Mammary epithelial cell (primary cell): ENCODE measurements around the gene CDH4.

Experiments used
- EZH2 ChIP-seq: IDR thresholded peaks from 2 replicates; pipeline ENCODE4 v1.6.1; 2012; ENCODE audit warnings: low read length, inconsistent platforms, borderline replicate concordance
- TF ChIP-seq, protein P1 (sequence below), 2 donors: IDR thresholded peaks in 1 of 2; conservative IDR thresholded peaks in 1 of 2; 2 replicates each; pipeline ENCODE4 v1.5.1; 2011 to 2012; ENCODE audit warnings: inconsistent platforms in 2 of 2, low read length in 2 of 2, mild to moderate bottlenecking in 2 of 2, control low read depth in 1 of 2, low read depth in 1 of 2; ENCODE audit not compliant: insufficient read depth in 1 of 2; ENCODE audit errors: extremely low read depth in 1 of 2

DNA sequence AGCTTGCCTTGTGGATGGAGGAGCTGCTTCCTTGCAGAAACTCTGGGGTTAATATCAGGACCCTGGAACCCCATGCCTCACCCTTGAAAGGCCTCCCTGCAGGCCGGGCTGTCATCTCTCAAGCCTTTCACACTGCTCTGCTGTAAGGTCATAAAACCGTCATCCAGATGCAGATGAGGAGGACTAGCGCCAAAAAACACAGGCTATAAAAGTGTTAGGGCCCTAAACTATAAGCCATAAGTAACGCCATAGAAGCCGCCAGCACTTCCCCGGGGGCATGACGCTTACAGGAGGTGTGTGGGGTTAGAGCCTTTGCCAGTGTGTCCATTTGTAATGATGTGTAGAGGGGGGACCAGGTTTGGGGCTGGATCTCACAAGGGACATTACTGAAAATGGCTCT lies 47.6 kb downstream of the CDH4 start:
- TF ChIP-seq, protein P1, sequence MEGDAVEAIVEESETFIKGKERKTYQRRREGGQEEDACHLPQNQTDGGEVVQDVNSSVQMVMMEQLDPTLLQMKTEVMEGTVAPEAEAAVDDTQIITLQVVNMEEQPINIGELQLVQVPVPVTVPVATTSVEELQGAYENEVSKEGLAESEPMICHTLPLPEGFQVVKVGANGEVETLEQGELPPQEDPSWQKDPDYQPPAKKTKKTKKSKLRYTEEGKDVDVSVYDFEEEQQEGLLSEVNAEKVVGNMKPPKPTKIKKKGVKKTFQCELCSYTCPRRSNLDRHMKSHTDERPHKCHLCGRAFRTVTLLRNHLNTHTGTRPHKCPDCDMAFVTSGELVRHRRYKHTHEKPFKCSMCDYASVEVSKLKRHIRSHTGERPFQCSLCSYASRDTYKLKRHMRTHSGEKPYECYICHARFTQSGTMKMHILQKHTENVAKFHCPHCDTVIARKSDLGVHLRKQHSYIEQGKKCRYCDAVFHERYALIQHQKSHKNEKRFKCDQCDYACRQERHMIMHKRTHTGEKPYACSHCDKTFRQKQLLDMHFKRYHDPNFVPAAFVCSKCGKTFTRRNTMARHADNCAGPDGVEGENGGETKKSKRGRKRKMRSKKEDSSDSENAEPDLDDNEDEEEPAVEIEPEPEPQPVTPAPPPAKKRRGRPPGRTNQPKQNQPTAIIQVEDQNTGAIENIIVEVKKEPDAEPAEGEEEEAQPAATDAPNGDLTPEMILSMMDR (conservative IDR thresholded peaks at IDR 0.05 in 1 of 2, IDR thresholded peaks at IDR 0.05 in 1 of 2; ENCODE audit: extremely low read depth in 1 of 2, insufficient read depth in 1 of 2, low read depth in 1 of 2, low read length in 2 of 2), result no peak
- no peak for TF ChIP-seq EZH2
